ENCODE data around the gene SMAD6. TPM values are rescaled to one million over a fixed set of nuclear protein-coding genes. Genes with fewer than 3 reads are reported as not detected.

Gene SMAD6
- total and polyA plus RNA-seq, 11 donors: 10.4 to 65.9 (median 20.6) TPM

GRCh38 chr15:66661432-66662096 is 40.5 kb upstream of the SMAD6 start:
- H3K4me3 ChIP-seq: no peak overlapping the region
- peak; percentile 64 to 84 (median 82) for DNase-seq
- H3K27me3 ChIP-seq: no peaks in the 10 kb centered on the region
- peak overlapping the region; percentile 50 to 94 (median 86) for H3K27ac ChIP-seq
- ATAC-seq: peak; percentile 82 to 95 (median 88)
- TF ChIP-seq POLR2A (IDR thresholded peaks at IDR 0.05) (peak in 1 of 2 donors; percentile 32), CTCF (IDR thresholded peaks at IDR 0.05) (no peak)
- H3K9me3 ChIP-seq: no peaks in the 10 kb centered on the region
- WGBS, 4 donors: 57 to 65% (median 62%) methylated on average over 23 of the region's 23 CpGs
- intact Hi-C loops (cut with DNase I): loop anchor here in 3 of 10 donors (5.0 kb wide), 3 partner anchors 36 to 44 kb away; no protein-coding TSS in a partner anchor
- peaks cover 0 to 50% (median 11%) of the 10 kb centered on the region in 12 donors for H3K4me1 ChIP-seq
- H3K36me3 ChIP-seq: no peaks in the 10 kb centered on the region

GRCh38 chr15:66662522-66662921 is 39.5 kb upstream of the SMAD6 start:
- ATAC-seq: peak in 2 of 4 donors; percentile 18 to 45
- DNase-seq: no peak
- Histone ChIP-seq H3K4me3 (no peak overlapping the region), H3K27ac (peak overlapping the region; percentile 37 to 93 (median 84)), H3K36me3 (no peaks in the 10 kb centered on the region), H3K9me3 (peaks cover 0 to 1% (median 0%) of the 10 kb centered on the region in 12 donors), H3K4me1 (peaks cover 0 to 42% (median 11%) of the 10 kb centered on the region in 12 donors), H3K27me3 (no peaks in the 10 kb centered on the region)
- WGBS, 4 donors: 75 to 82% (median 77%) methylated on average over 4 of the region's 4 CpGs
- TF ChIP-seq POLR2A (IDR thresholded peaks at IDR 0.05) (no peak), CTCF (IDR thresholded peaks at IDR 0.05) (no peak)
- intact Hi-C loops (cut with DNase I): loop anchor here in 3 of 10 donors (5.0 kb wide), 3 partner anchors 35 to 45 kb away; no protein-coding TSS in a partner anchor

GRCh38 chr15:66663664-66664063 is 38.4 kb upstream of the SMAD6 start:
- intact Hi-C loops (cut with DNase I): loop anchor here in 3 of 10 donors (5.0 kb wide), 3 partner anchors 34 to 46 kb away; no protein-coding TSS in a partner anchor
- Histone ChIP-seq H3K9me3 (peaks cover 0 to 8% (median 0%) of the 10 kb centered on the region in 12 donors), H3K27me3 (no peaks in the 10 kb centered on the region), H3K36me3 (no peaks in the 10 kb centered on the region), H3K4me1 (peaks cover 0 to 31% (median 9%) of the 10 kb centered on the region in 12 donors), H3K27ac (no peak overlapping the region), H3K4me3 (no peak overlapping the region)
- ATAC-seq (no peak), DNase-seq (no peak)
- WGBS, 4 donors: 93 to 99% (median 96%) methylated on average over 3 of the region's 3 CpGs
- no peak for TF ChIP-seq POLR2A (IDR thresholded peaks at IDR 0.05)

GRCh38 chr15:66670175-66670574 is 31.9 kb upstream of the SMAD6 start:
- Histone ChIP-seq H3K27ac (no peak overlapping the region), H3K9me3 (peaks cover 0 to 8% (median 0%) of the 10 kb centered on the region in 12 donors), H3K36me3 (no peaks in the 10 kb centered on the region), H3K4me1 (peaks cover 0 to 7% (median 0%) of the 10 kb centered on the region in 12 donors), H3K27me3 (no peaks in the 10 kb centered on the region), H3K4me3 (no peak overlapping the region)
- intact Hi-C loops (cut with DNase I): loop anchor here in 1 of 10 donors (5.0 kb wide), 1 partner anchor 38 kb away; no protein-coding TSS in a partner anchor
- DNase-seq (no peak), ATAC-seq (no peak)
- TF ChIP-seq POLR2A (IDR thresholded peaks at IDR 0.05) (no peak), CTCF (IDR thresholded peaks at IDR 0.05) (no peak)
- WGBS, 4 donors: 78 to 92% (median 79%) methylated on average over 8 to 9 of the region's 9 CpGs

Data from heart left ventricle (tissue), 16 donors.